H9 (cell line): ENCODE data around the gene CALHM1. TPM values are rescaled to one million over a fixed set of nuclear protein-coding genes. Genes with fewer than 3 reads are reported as not detected.

ENCODE experiments used
- DNase-seq: peaks from one replicate; pipeline ENCODE4 v3.0.0-alpha.2; 2017
- H2AFZ ChIP-seq: one replicate; pipeline ENCODE4 v1.6.1; 2013; ENCODE audit warnings: mild to moderate bottlenecking, low read length, control low read depth, moderate library complexity
- H2AK5ac ChIP-seq: 2 replicates; pipeline ENCODE4 v1.6.1; 2013; ENCODE audit warnings: low read length, control low read depth, mixed read lengths; ENCODE audit not compliant: insufficient read length
- H2BK120ac ChIP-seq: one replicate; pipeline ENCODE4 v1.6.1; 2013; ENCODE audit warnings: low read depth, mild to moderate bottlenecking, low read length, control low read depth, inconsistent platforms; ENCODE audit not compliant: poor library complexity, severe bottlenecking
- H2BK12ac ChIP-seq: 2 replicates; pipeline ENCODE4 v1.6.1; 2013; ENCODE audit warnings: low read length, control low read depth, mixed read lengths, low read depth; ENCODE audit not compliant: insufficient read length
- H2BK15ac ChIP-seq: 2 replicates; pipeline ENCODE4 v1.6.1; 2013; ENCODE audit warnings: low read depth, low read length, control low read depth
- H2BK20ac ChIP-seq: one replicate; pipeline ENCODE4 v1.6.1; 2013; ENCODE audit warnings: low read depth, mild to moderate bottlenecking, low read length, control low read depth, inconsistent platforms; ENCODE audit not compliant: poor library complexity, severe bottlenecking
- H2BK5ac ChIP-seq: 2 replicates; pipeline ENCODE4 v1.6.1; 2013; ENCODE audit warnings: low read length, control low read depth, mixed read lengths; ENCODE audit not compliant: insufficient read length
- H3K14ac ChIP-seq: 2 replicates; pipeline ENCODE4 v1.6.1; 2013; ENCODE audit warnings: low read length, control low read depth; ENCODE audit not compliant: insufficient read depth
- H3K18ac ChIP-seq: 2 replicates; pipeline ENCODE4 v1.6.1; 2013; ENCODE audit warnings: low read depth, mild to moderate bottlenecking, mixed read lengths, low read length, control low read depth; ENCODE audit not compliant: insufficient read length
- H3K23ac ChIP-seq: 2 replicates; pipeline ENCODE4 v1.6.1; 2013; ENCODE audit warnings: low read length, control low read depth, mixed read lengths, low read depth; ENCODE audit not compliant: insufficient read length
- H3K23me2 ChIP-seq: 2 replicates; pipeline ENCODE4 v1.6.1; 2013; ENCODE audit warnings: low read depth, mild to moderate bottlenecking, mixed read lengths, low read length, control low read depth; ENCODE audit not compliant: insufficient read length, poor library complexity, severe bottlenecking
- H3K27ac ChIP-seq: 2 replicates; pipeline ENCODE4 v1.5.1; 2013; ENCODE audit warnings: low read length, control low read depth, mixed read lengths, low read depth; ENCODE audit not compliant: insufficient read length
- H3K27me3 ChIP-seq: 2 replicates; pipeline ENCODE4 v1.6.1; 2013; ENCODE audit warnings: low read length, control low read depth, inconsistent platforms; ENCODE audit not compliant: insufficient read depth
- H3K4ac ChIP-seq: 2 replicates; pipeline ENCODE4 v1.6.1; 2013; ENCODE audit warnings: low read depth, mild to moderate bottlenecking, control low read depth, inconsistent platforms, low read length, moderate library complexity
- H3K4me1 ChIP-seq: 2 replicates; pipeline ENCODE4 v1.6.1; 2013; ENCODE audit warnings: low read length, control low read depth, inconsistent platforms; ENCODE audit not compliant: insufficient read depth
- H3K4me2 ChIP-seq: 2 replicates; pipeline ENCODE4 v1.6.1; 2013; ENCODE audit warnings: low read length, control low read depth, mixed read lengths; ENCODE audit not compliant: insufficient read length, insufficient read depth
- H3K56ac ChIP-seq: 2 replicates; pipeline ENCODE4 v1.6.1; 2013; ENCODE audit warnings: low read depth, mild to moderate bottlenecking, mixed read lengths, low read length, control low read depth; ENCODE audit not compliant: insufficient read length
- H3K79me1 ChIP-seq: 2 replicates; pipeline ENCODE4 v1.6.1; 2013; ENCODE audit warnings: low read depth, mild to moderate bottlenecking, moderate library complexity, low read length, control low read depth, inconsistent platforms; ENCODE audit not compliant: insufficient read depth, poor library complexity, severe bottlenecking
- H3K79me2 ChIP-seq: 2 replicates; pipeline ENCODE4 v1.6.1; 2013; ENCODE audit warnings: low read length, control low read depth, inconsistent platforms; ENCODE audit not compliant: insufficient read depth
- H3K9ac ChIP-seq: 2 replicates; pipeline ENCODE4 v1.6.1; 2013; ENCODE audit warnings: low read length, control low read depth, mixed read lengths; ENCODE audit not compliant: insufficient read length; ENCODE audit errors: extremely low read depth
- H3K9me3 ChIP-seq: one replicate; pipeline ENCODE4 v1.6.1; 2013; ENCODE audit warnings: low read depth, low read length, inconsistent platforms; ENCODE audit not compliant: control insufficient read depth
- H3T11ph ChIP-seq: one replicate; pipeline ENCODE4 v1.6.1; 2013; ENCODE audit warnings: mild to moderate bottlenecking, low read length, control low read depth, inconsistent platforms
- H4K20me1 ChIP-seq: one replicate; pipeline ENCODE4 v1.6.1; 2013; ENCODE audit not compliant: control insufficient read depth, insufficient read length, insufficient read depth
- H4K5ac ChIP-seq: 2 replicates; pipeline ENCODE4 v1.6.1; 2013; ENCODE audit warnings: low read depth, mild to moderate bottlenecking, mixed read lengths, low read length, control low read depth; ENCODE audit not compliant: insufficient read length
- H4K8ac ChIP-seq: replicated peaks from 2 replicates; pipeline ENCODE4 v1.6.1; 2013; ENCODE audit warnings: low read length, control low read depth, mixed read lengths, low read depth; ENCODE audit not compliant: insufficient read length
- H4K91ac ChIP-seq: 2 replicates; pipeline ENCODE4 v1.6.1; 2013; ENCODE audit warnings: low read depth, mild to moderate bottlenecking, moderate library complexity, mixed read lengths, low read length, control low read depth; ENCODE audit not compliant: insufficient read length
- H3K27ac Mint-ChIP-seq, 3 experiments: 2 replicates in 2 of 3; 3 replicates in 1 of 3; pipeline ENCODE4 v1.8.0; 2020 to 2021; ENCODE audit warnings: mixed read lengths in 3 of 3, mild to moderate bottlenecking in 1 of 3, moderate library complexity in 1 of 3
- H3K27me3 Mint-ChIP-seq: 2 replicates; pipeline ENCODE4 v1.8.0; 2021; ENCODE audit warnings: low read depth, mild to moderate bottlenecking, moderate library complexity, mixed read lengths
- H3K36me3 Mint-ChIP-seq, 3 experiments: 2 replicates in 2 of 3; 3 replicates in 1 of 3; pipeline ENCODE4 v1.8.0; 2020 to 2021; ENCODE audit warnings: low read depth in 3 of 3, mixed read lengths in 3 of 3; ENCODE audit not compliant: insufficient read depth in 1 of 3
- H3K4me1 Mint-ChIP-seq, 2 experiments: 2 replicates each; pipeline ENCODE4 v1.8.0; 2020; ENCODE audit warnings: mixed read lengths in 2 of 2
- H3K4me3 Mint-ChIP-seq, 2 experiments: 2 replicates in 1 of 2; 3 replicates in 1 of 2; pipeline ENCODE4 v1.8.0; 2020 to 2021; ENCODE audit warnings: mild to moderate bottlenecking in 2 of 2, mixed read lengths in 2 of 2, moderate library complexity in 1 of 2
- H3K9me3 Mint-ChIP-seq, 2 experiments: 2 replicates in 1 of 2; 3 replicates in 1 of 2; pipeline ENCODE4 v1.8.0; 2020; ENCODE audit warnings: mild to moderate bottlenecking in 2 of 2, mixed read lengths in 2 of 2, moderate library complexity in 1 of 2
- CTCF ChIP-seq: fragments of 200-600 bp; sonication (generic); conservative IDR thresholded peaks from 3 replicates; pipeline ENCODE4 v1.8.0; 2021; ENCODE audit warnings: antibody characterized with exemption, mild to moderate bottlenecking
- WGBS: extraction: QIAGEN DNeasy Blood & Tissue Kit; methylation state at CpG from one replicate; pipeline ENCODE4 v1.1.7; 2013; ENCODE audit warnings: missing lambda C conversion rate, low lambda C conversion rate, mixed read lengths; ENCODE audit not compliant: insufficient read length; ENCODE audit errors: extremely low coverage; 5-methylcytosine and 5-hydroxymethylcytosine counted together
- total RNA-seq: library from RNA; stranded (reverse); gene quantifications from 2 replicates; pipeline ENCODE4 v1.2.1, GENCODE V29; 2021

CALHM1 gene
- total RNA-seq, 1 experiment from 2014 or later = 0.13 TPM

- Histone ChIP-seq H3K9me3 (no peaks in the 10 kb centered on the region), H3K23ac (no peak overlapping the region), H3K4me1 (no peaks in the 10 kb centered on the region), H3K27ac (no peak overlapping the region), H3K27me3 (no peaks in the 10 kb centered on the region), H2AK5ac (no peak overlapping the region), H4K8ac (no peak overlapping the region), H2BK12ac (no peak overlapping the region), H3K4ac (no peak overlapping the region), H2BK20ac (no peak overlapping the region), H3K79me1 (no peaks in the 10 kb centered on the region), H3T11ph (no peak overlapping the region), H2AFZ (no peak overlapping the region), H3K18ac (no peak overlapping the region), H4K20me1 (no peaks in the 10 kb centered on the region), H3K4me2 (no peak overlapping the region), H3K56ac (no peak overlapping the region), H2BK120ac (no peak overlapping the region), H3K79me2 (no peaks in the 10 kb centered on the region), H3K9ac (no peak overlapping the region), H2BK15ac (no peak overlapping the region), H2BK5ac (no peak overlapping the region), H4K91ac (no peak overlapping the region), H4K5ac (no peak overlapping the region), H3K14ac (no peak overlapping the region), H3K23me2 (no peaks in the 10 kb centered on the region)
- no peak for TF ChIP-seq CTCF
- no peaks in the 10 kb centered on the region for H3K4me1 Mint-ChIP-seq
- no peak overlapping the region for H3K4me3 Mint-ChIP-seq
- no peaks in the 10 kb centered on the region for H3K9me3 Mint-ChIP-seq
- no peak for DNase-seq
- no peaks in the 10 kb centered on the region for H3K27me3 Mint-ChIP-seq
- H3K36me3 Mint-ChIP-seq = peaks cover 40 to 82% (median 75%) of the 10 kb centered on the region in 3 experiments
- no CpG with 5 or more reads among the region's 9 CpGs for WGBS
- no peak overlapping the region for H3K27ac Mint-ChIP-seq
Measured at GRCh38 chr10:103445366-103445765, 13.3 kb downstream of the CALHM1 start.
